Hematopoietic multipotent progenitor cell treated with erythropoietin and hydrocortisone succinate and interleukin-3 and kit ligand, for 4 days (in vitro differentiated cells): Measurements from ENCODE around the gene NEURL1B.

Experiments
- DNase-seq: peaks from one replicate; pipeline ENCODE4 v3.0.0-alpha.2; 2015

Gene NEURL1B

DNA sequence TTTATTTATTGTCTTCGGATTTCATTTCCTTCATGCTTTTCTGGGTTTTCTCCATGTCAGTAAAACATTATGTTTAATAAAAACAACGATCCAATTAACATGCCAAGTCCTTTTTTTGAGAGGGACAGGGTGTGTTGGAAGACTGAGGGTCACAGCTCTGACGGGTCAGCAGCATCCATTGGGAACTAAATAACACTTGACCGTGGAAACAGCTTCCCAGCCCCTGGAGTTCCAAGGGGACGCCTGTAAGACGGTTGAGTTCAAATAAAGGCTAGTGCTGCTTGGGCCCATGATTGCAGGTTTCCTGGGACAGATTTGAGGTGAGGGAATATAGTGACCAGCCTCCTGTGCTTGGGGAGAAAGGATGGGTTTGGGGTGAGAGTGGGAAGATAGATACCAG lies 30.4 kb upstream of the NEURL1B start:
- DNase-seq: no peak

GRCh38 chr5:172611913-172612312 lies 29.1 kb upstream of the NEURL1B start:
- no peak for DNase-seq

DNA sequence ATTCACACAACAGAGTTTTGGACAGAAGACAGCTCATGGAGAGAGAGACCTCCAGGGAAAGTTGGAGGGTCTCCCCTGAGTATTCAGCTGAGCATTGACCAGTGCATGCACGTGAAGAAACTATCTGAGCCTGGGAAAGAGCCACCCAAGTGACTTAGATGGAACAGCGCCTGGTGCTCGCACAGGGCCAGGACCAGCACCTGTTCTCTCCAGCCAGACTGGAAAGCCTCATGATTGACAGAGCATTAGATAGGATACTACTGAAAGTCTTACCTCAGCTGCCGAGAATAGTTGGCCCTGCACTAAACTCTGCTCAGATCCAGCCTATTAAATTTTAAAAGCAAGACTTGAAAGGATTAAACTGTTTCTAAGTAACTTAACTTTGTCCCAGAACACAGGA lies 28.3 kb upstream of the NEURL1B start:
- DNase-seq: no peak

GRCh38 chr5:172616136-172616535 lies 24.9 kb upstream of the NEURL1B start:
- DNase-seq: no peak

DNA sequence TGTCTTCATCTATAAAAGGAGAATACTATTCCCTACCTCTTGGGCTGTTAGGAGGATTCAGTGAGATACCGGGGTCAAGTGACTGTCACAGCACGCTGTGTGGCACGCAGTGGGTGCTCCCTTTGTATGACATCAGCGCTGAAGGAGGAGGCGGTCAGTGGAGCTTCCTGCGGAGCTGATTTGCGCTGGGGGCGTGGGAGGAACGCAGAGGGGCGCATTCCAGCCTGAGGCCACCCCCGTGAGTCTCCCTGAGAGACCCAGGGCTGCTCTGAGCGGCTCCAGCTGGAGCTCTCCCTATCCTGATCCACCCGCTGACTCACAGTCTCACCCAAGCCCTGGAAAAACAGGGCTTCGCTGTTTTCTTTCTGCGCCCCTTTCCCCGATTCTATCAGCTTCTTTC lies 24.3 kb upstream of the NEURL1B start:
- DNase-seq: no peak

GRCh38 chr5:172617817-172618216 lies 23.2 kb upstream of the NEURL1B start:
- no peak for DNase-seq

GRCh38 chr5:172618574-172619365 lies 22.3 kb upstream of the NEURL1B start:
- no peak for DNase-seq

- DNase-seq: no peak
These were observed 20.6 kb upstream of the NEURL1B start for GRCh38 chr5:172620506-172620905.

GRCh38 chr5:172622091-172623046 lies 18.7 kb upstream of the NEURL1B start:
- no peak for DNase-seq

- DNase-seq: no peak
These were observed 17.6 kb upstream of the NEURL1B start for GRCh38 chr5:172623313-172623980.

DNA sequence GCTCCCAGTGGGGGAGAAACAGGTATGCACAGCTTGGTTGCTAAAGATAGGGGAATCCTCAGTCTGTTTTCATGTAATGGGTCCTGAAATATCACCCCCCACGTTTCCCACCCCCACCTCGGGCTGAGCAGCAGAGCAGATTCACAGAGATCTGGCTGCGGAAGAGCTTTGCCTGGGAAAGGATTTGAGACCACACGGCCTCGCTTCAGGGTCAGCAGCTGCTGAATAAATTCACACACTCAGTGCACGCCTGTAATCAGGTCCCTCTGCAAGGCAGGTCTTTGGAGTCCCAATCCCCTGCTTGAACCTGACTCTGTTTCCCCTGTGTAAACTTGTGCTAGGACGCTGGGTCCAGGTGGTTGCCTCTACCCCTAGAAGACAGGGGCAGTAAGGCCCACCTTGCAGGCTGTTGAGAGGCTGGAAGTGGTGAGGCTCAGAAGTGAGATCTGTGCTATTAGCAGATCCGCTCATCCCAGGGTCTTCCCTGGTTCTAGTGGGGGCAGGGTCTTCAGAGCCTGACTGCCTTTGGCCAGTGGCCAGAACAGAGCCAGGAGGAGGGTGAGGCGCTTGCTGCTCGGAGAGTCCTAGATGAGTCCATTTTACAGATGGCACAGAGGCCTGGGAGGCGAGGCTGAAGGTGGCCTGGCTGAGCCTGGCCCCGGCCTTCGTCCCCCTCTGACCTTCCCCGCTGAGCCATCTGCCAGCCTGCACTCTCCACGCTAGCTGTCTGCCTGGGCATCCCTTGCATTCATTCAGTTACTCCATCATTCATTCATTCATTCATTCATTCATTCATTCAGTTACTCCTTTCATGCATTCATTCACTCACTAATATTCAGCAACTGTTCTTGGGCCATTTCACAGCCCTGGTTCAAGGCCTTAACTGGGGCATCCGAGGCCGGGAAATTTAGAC lies 16.7 kb upstream of the NEURL1B start:
- no peak for DNase-seq

- no peak for DNase-seq
These were observed 15.8 kb upstream of the NEURL1B start for GRCh38 chr5:172624996-172625964.

- no peak for DNase-seq
These were observed 15.0 kb upstream of the NEURL1B start for GRCh38 chr5:172626031-172626581.

GRCh38 chr5:172630082-172630481 lies 11.0 kb upstream of the NEURL1B start:
- DNase-seq: no peak

DNA sequence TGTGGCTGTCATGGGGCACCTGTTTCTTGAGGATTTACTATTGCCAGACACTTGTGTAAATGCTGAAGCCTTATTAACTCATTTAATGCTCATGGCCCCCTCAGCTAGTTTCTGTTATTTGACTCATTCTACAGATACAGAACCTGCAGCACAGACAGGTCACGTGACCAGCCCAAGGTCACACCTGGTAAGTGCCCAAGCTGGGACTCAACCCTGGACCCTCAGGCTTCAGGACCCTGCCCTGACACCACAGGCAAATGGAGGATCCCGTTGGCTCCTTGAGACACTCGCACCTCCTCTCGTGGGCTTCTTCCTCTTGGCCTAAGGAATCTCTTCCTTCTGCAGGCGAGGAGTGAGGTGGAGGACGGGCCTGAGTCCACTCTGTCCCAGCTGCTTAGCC lies 10.6 kb upstream of the NEURL1B start:
- DNase-seq: no peak

GRCh38 chr5:172630986-172631385 lies 10.1 kb upstream of the NEURL1B start:
- no peak for DNase-seq

DNA sequence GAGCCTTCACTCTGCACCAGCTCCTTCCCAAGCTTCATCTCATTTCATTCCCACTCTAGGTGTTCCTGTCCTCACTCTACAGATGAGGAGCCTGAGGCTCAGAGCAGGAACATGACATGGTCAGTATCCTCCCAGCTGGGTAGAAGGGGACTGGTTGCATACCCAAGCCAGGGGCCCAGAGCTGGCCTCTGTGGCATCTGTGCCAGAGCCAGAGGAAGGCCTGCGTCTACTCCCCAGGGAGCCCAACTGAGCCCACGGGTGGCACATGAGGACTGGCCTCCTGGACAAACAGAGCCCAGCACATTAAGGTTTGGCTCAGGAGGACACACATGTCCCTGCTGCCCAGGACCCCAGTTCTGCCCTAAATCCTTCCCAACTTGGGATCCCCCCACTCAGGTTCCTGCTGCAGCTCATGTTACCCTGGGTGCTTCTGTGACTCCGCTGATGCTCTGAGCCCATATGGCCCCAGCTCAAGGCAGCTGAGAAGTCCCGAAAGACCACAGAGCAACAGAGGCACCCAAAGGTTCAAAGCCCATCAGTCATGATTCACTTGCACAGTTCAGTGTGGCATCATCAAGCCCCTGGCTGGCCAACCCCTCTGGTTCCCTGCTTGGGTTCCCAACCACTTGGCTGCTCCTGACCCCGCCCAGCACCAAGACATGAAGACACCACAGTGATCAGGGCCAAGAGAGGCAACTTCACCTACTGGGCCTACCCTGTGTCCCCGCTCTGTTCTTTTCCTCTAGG lies 8.5 kb upstream of the NEURL1B start:
- DNase-seq: no peak

- no peak for DNase-seq
These were observed 7.6 kb upstream of the NEURL1B start for GRCh38 chr5:172633403-172633970.

- no peak for DNase-seq
These were observed 6.8 kb upstream of the NEURL1B start for GRCh38 chr5:172634106-172634899.
